Lower lobe of right lung (tissue), 2 donors: Measurements from ENCODE around the gene EPN2. TPM values are rescaled to one million over a fixed set of nuclear protein-coding genes. Genes with fewer than 3 reads are reported as not detected.
"Not testable (repeated sequence)": the region's sequence is repeated elsewhere in the genome, so short reads cannot be mapped to it uniquely, and the experiment has no call there.

Experiments used
- ATAC-seq, 2 donors: fragments of 200-7000 bp; cut with Tn5 transposase; one replicate each; pipeline ENCODE4 v1.9.1; 2020 to 2022; ENCODE audit warnings: mild to moderate bottlenecking in 2 of 2, moderate library complexity in 2 of 2
- DNase-seq: peaks from one replicate; pipeline ENCODE4 v3.0.0-alpha.2; 2020
- H3K27ac ChIP-seq: fragments of 200-600 bp; one replicate; pipeline ENCODE4 v1.8.0; 2022
- H3K27me3 ChIP-seq: fragments of 200-600 bp; one replicate; pipeline ENCODE4 v1.8.0; 2022; ENCODE audit warnings: low read depth
- H3K36me3 ChIP-seq: fragments of 200-600 bp; one replicate; pipeline ENCODE4 v1.8.0; 2022; ENCODE audit warnings: mild to moderate bottlenecking
- H3K4me1 ChIP-seq: fragments of 200-600 bp; one replicate; pipeline ENCODE4 v1.8.0; 2022
- H3K4me3 ChIP-seq: fragments of 200-600 bp; one replicate; pipeline ENCODE4 v1.8.0; 2022; ENCODE audit warnings: mild to moderate bottlenecking
- H3K9me3 ChIP-seq: fragments of 200-600 bp; one replicate; pipeline ENCODE4 v1.8.0; 2022
- intact Hi-C: fragments of 100-400 bp; cut with DNase I; formaldehyde crosslinking; loops from one replicate; pipeline ENCODE4 v1.11.0; 2022
- total RNA-seq: library from RNA; stranded (reverse); fragmentation: NEBNext Ultra II Directional; extraction: Animal tissue kit (Norgen Biotek cat#: 25700); gene quantifications from one replicate; pipeline ENCODE4 v1.2.1, GENCODE V29; 2021
- TF ChIP-seq, protein P1 (sequence below): fragments of 200-600 bp; IDR thresholded peaks from one replicate; pipeline ENCODE4 v1.8.0; 2022; ENCODE audit warnings: antibody characterized with exemption, mild to moderate bottlenecking
- donor health status: DM: no; HTN: yes; CAD: no; lungs with severe emphysema.

Gene EPN2
- total RNA-seq, 1 donor from 2014 or later: 66.2 TPM

DNA sequence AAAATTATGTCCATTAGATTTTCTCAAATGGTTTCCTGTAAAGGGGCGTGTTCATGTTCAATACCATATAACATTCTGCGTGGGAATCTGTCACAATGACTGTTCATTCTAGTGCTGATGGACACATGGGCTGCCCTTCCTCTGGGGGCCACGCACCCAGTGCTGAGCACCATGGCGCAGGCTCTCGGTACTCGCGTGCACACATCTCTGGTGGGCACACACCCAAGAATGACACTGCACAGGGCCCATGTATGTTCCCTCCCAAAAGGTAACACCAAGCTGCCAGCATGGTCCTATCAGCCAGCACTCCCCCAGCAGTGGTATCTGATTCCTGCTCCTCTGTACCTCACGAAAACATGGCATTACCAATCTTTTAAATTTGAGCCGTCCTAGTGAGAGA lies 111.6 kb downstream of the EPN2 start:
- DNase-seq: no peak
- no peaks in the 10 kb centered on the region for H3K4me1 ChIP-seq
- no peaks in the 10 kb centered on the region for H3K36me3 ChIP-seq
- TF ChIP-seq, protein P1, sequence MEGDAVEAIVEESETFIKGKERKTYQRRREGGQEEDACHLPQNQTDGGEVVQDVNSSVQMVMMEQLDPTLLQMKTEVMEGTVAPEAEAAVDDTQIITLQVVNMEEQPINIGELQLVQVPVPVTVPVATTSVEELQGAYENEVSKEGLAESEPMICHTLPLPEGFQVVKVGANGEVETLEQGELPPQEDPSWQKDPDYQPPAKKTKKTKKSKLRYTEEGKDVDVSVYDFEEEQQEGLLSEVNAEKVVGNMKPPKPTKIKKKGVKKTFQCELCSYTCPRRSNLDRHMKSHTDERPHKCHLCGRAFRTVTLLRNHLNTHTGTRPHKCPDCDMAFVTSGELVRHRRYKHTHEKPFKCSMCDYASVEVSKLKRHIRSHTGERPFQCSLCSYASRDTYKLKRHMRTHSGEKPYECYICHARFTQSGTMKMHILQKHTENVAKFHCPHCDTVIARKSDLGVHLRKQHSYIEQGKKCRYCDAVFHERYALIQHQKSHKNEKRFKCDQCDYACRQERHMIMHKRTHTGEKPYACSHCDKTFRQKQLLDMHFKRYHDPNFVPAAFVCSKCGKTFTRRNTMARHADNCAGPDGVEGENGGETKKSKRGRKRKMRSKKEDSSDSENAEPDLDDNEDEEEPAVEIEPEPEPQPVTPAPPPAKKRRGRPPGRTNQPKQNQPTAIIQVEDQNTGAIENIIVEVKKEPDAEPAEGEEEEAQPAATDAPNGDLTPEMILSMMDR: no peak
- no peaks in the 10 kb centered on the region for H3K9me3 ChIP-seq
- intact Hi-C loops: no loop called here
- no peak for ATAC-seq
- no peaks in the 10 kb centered on the region for H3K27me3 ChIP-seq
- no peak overlapping the region for H3K27ac ChIP-seq
- H3K4me3 ChIP-seq: no peak overlapping the region

DNA sequence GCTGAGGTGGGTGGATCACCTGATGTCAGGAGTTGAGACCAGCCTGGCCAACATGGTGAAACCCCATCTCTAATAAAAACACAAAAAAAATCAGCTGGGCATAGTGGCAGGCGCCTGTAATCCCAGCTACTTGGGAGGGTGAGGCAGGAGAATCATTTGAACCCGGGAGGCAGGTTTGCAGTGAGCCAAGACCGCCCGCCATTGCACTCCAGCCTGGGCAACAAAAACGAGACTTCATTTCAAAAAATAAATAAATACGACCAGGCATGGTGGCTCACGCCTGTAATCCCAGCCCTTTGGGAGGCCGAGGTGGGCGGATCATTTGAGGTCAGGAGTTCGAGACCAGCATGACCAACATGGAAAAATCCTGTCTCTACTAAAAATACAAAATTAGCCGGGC lies 116.2 kb downstream of the EPN2 start:
- H3K27me3 ChIP-seq, ATAC-seq, H3K9me3 ChIP-seq, H3K27ac ChIP-seq, DNase-seq, intact Hi-C loops, H3K4me1 ChIP-seq, H3K4me3 ChIP-seq, H3K36me3 ChIP-seq: not testable (repeated sequence)

DNA sequence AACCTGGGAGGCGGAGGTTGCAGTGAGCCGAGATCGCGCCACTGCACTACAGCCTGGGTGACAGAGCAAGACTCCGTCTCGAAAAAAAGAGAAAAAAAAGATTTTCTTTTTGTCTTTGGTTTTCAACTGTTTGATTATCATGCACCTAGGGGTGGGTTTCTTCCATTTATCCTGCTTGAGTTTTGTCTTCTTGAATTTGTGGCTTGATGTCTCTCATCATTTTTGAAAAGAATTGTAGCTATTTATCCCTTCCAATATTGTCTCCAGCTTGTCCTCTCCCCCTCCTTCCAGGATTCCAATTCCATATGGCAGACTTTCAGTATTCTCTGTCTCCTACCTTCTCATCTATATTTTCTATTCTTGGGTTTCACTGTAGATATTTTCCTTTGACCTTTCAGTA lies 117.6 kb downstream of the EPN2 start:
- TF ChIP-seq, protein P1: no peak
- Histone ChIP-seq H3K27ac (no peak overlapping the region), H3K4me3 (no peak overlapping the region), H3K4me1 (no peaks in the 10 kb centered on the region), H3K9me3 (no peaks in the 10 kb centered on the region), H3K27me3 (no peaks in the 10 kb centered on the region), H3K36me3 (no peaks in the 10 kb centered on the region)
- ATAC-seq (no peak), DNase-seq (no peak)
- intact Hi-C loops: no loop called here

DNA sequence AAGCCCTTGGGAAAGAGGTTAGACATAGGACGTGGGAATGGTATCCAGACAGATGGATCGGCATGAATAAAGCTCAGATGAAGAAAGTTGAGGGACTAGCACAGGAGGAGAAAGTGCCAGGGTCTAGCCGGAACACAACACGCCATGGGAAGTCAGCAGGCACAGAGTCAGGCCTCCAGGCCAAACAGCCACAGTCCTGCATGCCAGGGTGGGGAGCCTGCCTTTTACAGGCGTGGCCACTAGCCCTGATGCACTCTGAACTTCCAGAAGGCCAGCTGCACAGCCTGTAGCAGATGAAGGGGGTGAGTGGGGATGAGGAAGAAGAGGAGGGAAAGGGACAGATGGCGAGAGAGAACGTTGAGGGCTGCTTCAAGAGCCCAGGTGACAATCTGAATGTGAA lies 120.2 kb downstream of the EPN2 start:
- no peaks in the 10 kb centered on the region for H3K36me3 ChIP-seq
- no peaks in the 10 kb centered on the region for H3K9me3 ChIP-seq
- H3K27me3 ChIP-seq: no peaks in the 10 kb centered on the region
- ATAC-seq (no peak), DNase-seq (no peak)
- H3K4me3 ChIP-seq: no peak overlapping the region
- no peak overlapping the region for H3K27ac ChIP-seq
- intact Hi-C loops: no loop called here
- TF ChIP-seq, protein P1: no peak
- H3K4me1 ChIP-seq: peaks cover 7% of the 10 kb centered on the region

DNA sequence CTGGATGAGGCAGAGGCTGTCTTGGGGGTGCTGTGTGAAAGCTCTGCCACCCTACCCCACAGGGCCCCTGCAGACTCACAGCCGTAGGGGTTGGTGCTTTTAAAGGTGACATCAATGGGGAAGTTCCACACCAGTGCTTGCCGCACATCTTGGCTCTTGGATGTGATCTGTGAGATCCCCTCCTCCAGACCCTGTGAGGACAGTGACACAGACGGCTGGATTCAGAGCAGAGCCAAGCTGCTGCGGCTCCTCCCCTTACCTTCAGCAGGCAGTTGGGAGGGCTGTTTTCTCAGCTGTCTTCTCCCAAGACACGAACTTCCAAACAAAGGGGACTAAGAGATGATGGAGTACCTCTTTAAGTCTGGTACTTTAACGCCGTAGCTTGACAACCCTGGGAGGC lies 120.6 kb downstream of the EPN2 start:
- Histone ChIP-seq H3K27me3 (no peaks in the 10 kb centered on the region), H3K36me3 (no peaks in the 10 kb centered on the region), H3K4me1 (peaks cover 7% of the 10 kb centered on the region), H3K4me3 (no peak overlapping the region), H3K27ac (no peak overlapping the region), H3K9me3 (no peaks in the 10 kb centered on the region)
- TF ChIP-seq, protein P1: no peak
- ATAC-seq: no peak
- DNase-seq: no peak
- intact Hi-C loops: no loop called here

DNA sequence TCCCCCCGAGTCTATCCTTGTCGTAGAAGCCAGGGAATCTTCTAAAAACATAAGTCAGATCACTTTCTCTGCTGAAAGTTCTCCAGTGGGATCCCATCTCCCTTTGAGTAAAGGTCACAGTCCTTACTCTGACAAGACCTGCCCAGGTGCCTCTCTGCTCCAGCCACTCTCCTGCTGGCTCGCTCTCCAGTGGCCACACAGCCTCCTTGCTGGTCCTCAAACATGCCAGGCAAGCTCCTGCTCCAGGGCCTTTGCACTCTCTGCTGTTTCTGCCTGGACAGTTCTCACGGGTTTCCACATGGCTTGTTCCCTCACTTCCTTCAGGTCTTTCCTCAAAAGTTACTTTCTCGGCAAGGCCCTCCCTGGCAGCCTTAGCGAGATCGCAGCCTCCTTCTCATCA lies 122.0 kb downstream of the EPN2 start:
- Histone ChIP-seq H3K4me3 (no peak overlapping the region), H3K27me3 (no peaks in the 10 kb centered on the region)
- DNase-seq: no peak

More for the DNA sequence above, 122.0 kb downstream of the EPN2 start:
- ATAC-seq: no peak
- Histone ChIP-seq H3K4me1 (peaks cover 13% of the 10 kb centered on the region), H3K9me3 (no peaks in the 10 kb centered on the region), H3K27ac (no peak overlapping the region), H3K36me3 (no peaks in the 10 kb centered on the region)
- TF ChIP-seq, protein P1: no peak
- intact Hi-C loops: no loop called here
